ENCODE data around the gene RHOXF2.
A peak's percentile ranks its signal among the peaks of the same experiment; 100 is the strongest.
"Not testable (repeated sequence)": the region's sequence is repeated elsewhere in the genome, so short reads cannot be mapped to it uniquely, and the experiment has no call there.

RHOXF2 gene

GRCh38 chrX:120196626-120197283 lies 38.3 kb downstream of the RHOXF2 start:
- not testable (repeated sequence) for DNase-seq (ENCODE audit: low read depth in 2 of 2, low spot score in 1 of 2)

GRCh38 chrX:120200851-120201250 lies 42.4 kb downstream of the RHOXF2 start:
- DNase-seq (ENCODE audit: low read depth in 2 of 2, low spot score in 1 of 2), result no peak

- DNase-seq (ENCODE audit: low read depth in 2 of 2, low spot score in 1 of 2), result no peak
Measured at GRCh38 chrX:120205816-120206753, 47.7 kb downstream of the RHOXF2 start.

GRCh38 chrX:120207009-120207605 lies 48.7 kb downstream of the RHOXF2 start:
- DNase-seq (ENCODE audit: low read depth in 2 of 2, low spot score in 1 of 2), result no peak

GRCh38 chrX:120213438-120214265 lies 55.2 kb downstream of the RHOXF2 start:
- peak; percentile 12 to 15 for DNase-seq (ENCODE audit: low read depth in 2 of 2, low spot score in 1 of 2)

All from stimulated activated CD8-positive, alpha-beta memory T cell treated with anti-CD3 and anti-CD28 coated beads, Interleukin-4, amount 100 ng/mL, for 4 hours (primary cell).